Measurements from ENCODE around the gene RAB4B.
A peak's percentile ranks its signal among the peaks of the same experiment; 100 is the strongest.
"Not testable (repeated sequence)": the region's sequence is repeated elsewhere in the genome, so short reads cannot be mapped to it uniquely, and the experiment has no call there.

Gene RAB4B

GRCh38 chr19:40778706-40779284 lies 748 bp downstream of the RAB4B start:
- Histone ChIP-seq H3K27me3 (replicated peaks; ENCODE audit: control insufficient read depth, insufficient read depth, low read length, poor library complexity, severe bottlenecking) (no peaks in the 10 kb centered on the region), H3K36me3 (ENCODE audit: control insufficient read depth, insufficient read depth, low read length) (no peaks in the 10 kb centered on the region), H3K4me1 (ENCODE audit: control insufficient read depth, insufficient read depth, low read length, poor library complexity, severe bottlenecking) (peaks cover 12% of the 10 kb centered on the region), H3K27ac (ENCODE audit: insufficient read depth, low read length, poor library complexity, severe bottlenecking) (peak overlapping the region; percentile 88), H3K9me3 (ENCODE audit: control insufficient read depth, low read length) (no peaks in the 10 kb centered on the region), H3K4me3 (ENCODE audit: insufficient read depth, low read depth, low read length, poor library complexity, severe bottlenecking) (peak overlapping the region; percentile 62)
- DNase-seq, result no peak

DNA sequence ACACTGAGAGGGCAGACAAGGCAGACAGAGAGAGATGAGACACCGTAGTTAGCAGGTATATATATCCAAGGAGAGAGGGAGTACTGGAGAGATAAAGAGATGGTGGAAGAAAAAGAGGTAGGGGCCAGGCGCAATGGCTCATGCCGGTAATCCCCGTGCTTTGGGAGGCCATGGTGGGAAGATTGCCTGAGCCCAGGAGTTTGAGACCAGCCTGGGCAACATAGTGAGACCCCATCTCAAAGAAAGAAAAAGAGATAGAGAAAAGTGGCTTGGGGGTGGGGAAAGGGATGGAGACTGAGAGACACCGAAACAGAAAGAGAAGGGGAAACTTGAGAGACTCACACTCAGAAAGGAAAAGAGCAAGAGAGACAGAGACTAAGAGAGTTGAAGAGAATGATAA lies 2.5 kb downstream of the RAB4B start:
- H3K4me3 ChIP-seq (ENCODE audit: insufficient read depth, low read depth, low read length, poor library complexity, severe bottlenecking), result no peak overlapping the region
- DNase-seq, result no peak
- no peaks in the 10 kb centered on the region for H3K36me3 ChIP-seq (ENCODE audit: control insufficient read depth, insufficient read depth, low read length)
- H3K27ac ChIP-seq (ENCODE audit: insufficient read depth, low read length, poor library complexity, severe bottlenecking), result no peak overlapping the region
- H3K9me3 ChIP-seq (ENCODE audit: control insufficient read depth, low read length), result no peaks in the 10 kb centered on the region
- no peaks in the 10 kb centered on the region for H3K27me3 ChIP-seq (replicated peaks; ENCODE audit: control insufficient read depth, insufficient read depth, low read length, poor library complexity, severe bottlenecking)
- peaks cover 12% of the 10 kb centered on the region for H3K4me1 ChIP-seq (ENCODE audit: control insufficient read depth, insufficient read depth, low read length, poor library complexity, severe bottlenecking)

GRCh38 chr19:40781140-40781539 lies 3.1 kb downstream of the RAB4B start:
- no peak overlapping the region for H3K27ac ChIP-seq (ENCODE audit: insufficient read depth, low read length, poor library complexity, severe bottlenecking)
- no peaks in the 10 kb centered on the region for H3K36me3 ChIP-seq (ENCODE audit: control insufficient read depth, insufficient read depth, low read length)
- peaks cover 12% of the 10 kb centered on the region for H3K4me1 ChIP-seq (ENCODE audit: control insufficient read depth, insufficient read depth, low read length, poor library complexity, severe bottlenecking)
- H3K27me3 ChIP-seq (replicated peaks; ENCODE audit: control insufficient read depth, insufficient read depth, low read length, poor library complexity, severe bottlenecking), result no peaks in the 10 kb centered on the region
- H3K9me3 ChIP-seq (ENCODE audit: control insufficient read depth, low read length), result no peaks in the 10 kb centered on the region
- DNase-seq, result no peak
- H3K4me3 ChIP-seq (ENCODE audit: insufficient read depth, low read depth, low read length, poor library complexity, severe bottlenecking), result no peak overlapping the region

DNA sequence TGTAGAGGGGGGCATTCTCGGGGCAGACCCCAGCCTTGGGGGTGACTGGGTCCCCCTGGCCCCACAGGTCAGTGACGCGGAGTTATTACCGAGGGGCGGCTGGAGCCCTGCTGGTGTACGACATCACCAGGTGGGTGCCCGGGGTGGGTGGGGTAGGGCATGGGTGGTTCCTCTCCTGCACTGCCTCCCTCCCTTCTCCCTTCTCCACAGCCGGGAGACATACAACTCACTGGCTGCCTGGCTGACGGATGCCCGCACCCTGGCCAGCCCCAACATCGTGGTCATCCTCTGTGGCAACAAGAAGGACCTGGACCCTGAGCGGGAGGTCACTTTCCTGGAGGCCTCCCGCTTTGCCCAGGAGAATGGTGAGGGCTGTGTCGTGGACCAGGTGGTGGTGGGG lies 5.7 kb downstream of the RAB4B start:
- H3K36me3 ChIP-seq (ENCODE audit: control insufficient read depth, insufficient read depth, low read length), result peaks cover 5% of the 10 kb centered on the region

DNA sequence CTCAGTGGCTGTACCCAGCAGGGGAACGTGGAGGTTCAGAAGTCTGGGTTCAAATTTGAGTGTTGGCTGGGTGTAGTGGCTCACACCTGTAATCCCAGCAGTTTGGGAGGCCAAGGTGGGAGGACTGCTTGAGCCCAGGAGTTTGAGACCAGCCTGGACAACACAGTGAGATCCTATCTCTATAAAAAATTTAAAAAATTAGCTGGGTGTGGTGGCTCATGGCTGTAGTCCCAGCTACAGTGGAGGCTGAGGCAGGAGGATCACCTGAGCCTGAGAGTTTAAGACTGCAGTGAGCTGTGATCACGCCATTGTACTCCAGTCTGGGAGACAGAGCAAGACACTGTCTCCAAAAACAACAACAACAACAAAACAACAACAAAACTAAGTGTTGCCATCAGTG lies 6.1 kb downstream of the RAB4B start:
- not testable (repeated sequence) for H3K4me3 ChIP-seq (ENCODE audit: insufficient read depth, low read depth, low read length, poor library complexity, severe bottlenecking); H3K4me1 ChIP-seq (ENCODE audit: control insufficient read depth, insufficient read depth, low read length, poor library complexity, severe bottlenecking); DNase-seq; H3K27me3 ChIP-seq (replicated peaks; ENCODE audit: control insufficient read depth, insufficient read depth, low read length, poor library complexity, severe bottlenecking); H3K9me3 ChIP-seq (ENCODE audit: control insufficient read depth, low read length); H3K27ac ChIP-seq (ENCODE audit: insufficient read depth, low read length, poor library complexity, severe bottlenecking); H3K36me3 ChIP-seq (ENCODE audit: control insufficient read depth, insufficient read depth, low read length)

More for the DNA sequence above, 5.7 kb downstream of the RAB4B start:
- H3K4me3 ChIP-seq (ENCODE audit: insufficient read depth, low read depth, low read length, poor library complexity, severe bottlenecking), result no peak overlapping the region
- H3K9me3 ChIP-seq (ENCODE audit: control insufficient read depth, low read length), result no peaks in the 10 kb centered on the region
- H3K4me1 ChIP-seq (ENCODE audit: control insufficient read depth, insufficient read depth, low read length, poor library complexity, severe bottlenecking), result peaks cover 5% of the 10 kb centered on the region
- no peak for DNase-seq
- H3K27me3 ChIP-seq (replicated peaks; ENCODE audit: control insufficient read depth, insufficient read depth, low read length, poor library complexity, severe bottlenecking), result no peaks in the 10 kb centered on the region
- no peak overlapping the region for H3K27ac ChIP-seq (ENCODE audit: insufficient read depth, low read length, poor library complexity, severe bottlenecking)

GRCh38 chr19:40785526-40785925 lies 7.5 kb downstream of the RAB4B start:
- DNase-seq, result no peak
- H3K27ac ChIP-seq (ENCODE audit: insufficient read depth, low read length, poor library complexity, severe bottlenecking), result no peak overlapping the region
- no peaks in the 10 kb centered on the region for H3K27me3 ChIP-seq (replicated peaks; ENCODE audit: control insufficient read depth, insufficient read depth, low read length, poor library complexity, severe bottlenecking)
- H3K9me3 ChIP-seq (ENCODE audit: control insufficient read depth, low read length), result no peaks in the 10 kb centered on the region
- no peaks in the 10 kb centered on the region for H3K4me1 ChIP-seq (ENCODE audit: control insufficient read depth, insufficient read depth, low read length, poor library complexity, severe bottlenecking)
- peaks cover 11% of the 10 kb centered on the region for H3K36me3 ChIP-seq (ENCODE audit: control insufficient read depth, insufficient read depth, low read length)
- H3K4me3 ChIP-seq (ENCODE audit: insufficient read depth, low read depth, low read length, poor library complexity, severe bottlenecking), result no peak overlapping the region

GRCh38 chr19:40786060-40787037 lies 8.3 kb downstream of the RAB4B start:
- H3K4me3 ChIP-seq (ENCODE audit: insufficient read depth, low read depth, low read length, poor library complexity, severe bottlenecking), result no peak overlapping the region
- H3K27me3 ChIP-seq (replicated peaks; ENCODE audit: control insufficient read depth, insufficient read depth, low read length, poor library complexity, severe bottlenecking), result no peaks in the 10 kb centered on the region

DNA sequence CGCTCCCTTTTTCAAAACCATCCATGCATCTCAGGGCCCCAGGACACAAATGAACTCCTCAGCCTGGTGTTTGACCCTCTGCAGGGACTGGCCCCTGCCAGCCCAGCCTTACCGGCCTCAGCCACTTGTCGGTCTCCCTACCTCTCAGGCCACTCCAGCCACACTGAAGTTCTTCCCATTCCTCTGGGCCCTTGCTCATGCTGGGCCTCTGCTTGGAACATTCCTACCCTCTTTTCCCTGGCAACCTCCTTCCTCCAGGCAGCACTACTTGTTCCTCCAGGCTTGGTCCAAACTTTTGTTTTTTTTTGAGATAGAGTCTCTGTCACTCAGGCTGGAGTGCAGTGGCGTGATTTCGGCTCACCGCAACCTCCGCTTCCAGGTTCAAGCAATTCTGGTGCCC lies 13.3 kb downstream of the RAB4B start:
- Histone ChIP-seq H3K4me1 (ENCODE audit: control insufficient read depth, insufficient read depth, low read length, poor library complexity, severe bottlenecking) (no peaks in the 10 kb centered on the region), H3K9me3 (ENCODE audit: control insufficient read depth, low read length) (no peaks in the 10 kb centered on the region), H3K36me3 (ENCODE audit: control insufficient read depth, insufficient read depth, low read length) (peaks cover 11% of the 10 kb centered on the region), H3K4me3 (ENCODE audit: insufficient read depth, low read depth, low read length, poor library complexity, severe bottlenecking) (no peak overlapping the region), H3K27me3 (replicated peaks; ENCODE audit: control insufficient read depth, insufficient read depth, low read length, poor library complexity, severe bottlenecking) (no peaks in the 10 kb centered on the region), H3K27ac (ENCODE audit: insufficient read depth, low read length, poor library complexity, severe bottlenecking) (no peak overlapping the region)
- DNase-seq, result no peak

More at GRCh38 chr19:40786060-40787037, 8.3 kb downstream of the RAB4B start:
- Histone ChIP-seq H3K4me1 (ENCODE audit: control insufficient read depth, insufficient read depth, low read length, poor library complexity, severe bottlenecking) (no peaks in the 10 kb centered on the region), H3K36me3 (ENCODE audit: control insufficient read depth, insufficient read depth, low read length) (peaks cover 11% of the 10 kb centered on the region), H3K9me3 (ENCODE audit: control insufficient read depth, low read length) (no peaks in the 10 kb centered on the region), H3K27ac (ENCODE audit: insufficient read depth, low read length, poor library complexity, severe bottlenecking) (no peak overlapping the region)
- DNase-seq, result no peak

DNA sequence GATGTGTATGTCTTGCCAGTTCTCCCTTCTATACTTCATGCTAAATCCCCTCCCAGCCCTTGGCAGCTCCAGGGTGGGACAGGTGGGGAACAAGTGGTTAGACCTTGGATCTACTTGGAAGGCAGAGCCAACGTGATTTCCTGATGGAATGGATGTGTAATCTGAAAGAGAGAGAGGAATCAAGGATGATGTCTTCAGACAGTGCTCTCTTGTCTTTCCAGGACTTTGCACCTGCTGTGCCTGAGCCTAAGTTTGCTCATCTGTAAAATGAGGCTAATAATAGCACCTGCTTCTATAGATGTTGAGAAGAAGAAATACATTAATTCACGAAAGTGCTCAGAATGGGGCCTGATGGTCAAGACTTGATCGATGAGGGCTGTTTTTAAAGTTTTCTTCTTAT lies 13.9 kb downstream of the RAB4B start:
- H3K4me3 ChIP-seq (ENCODE audit: insufficient read depth, low read depth, low read length, poor library complexity, severe bottlenecking), result no peak overlapping the region
- peaks cover 6% of the 10 kb centered on the region for H3K36me3 ChIP-seq (ENCODE audit: control insufficient read depth, insufficient read depth, low read length)
- peak overlapping the region; percentile 18 for H3K27ac ChIP-seq (ENCODE audit: insufficient read depth, low read length, poor library complexity, severe bottlenecking)
- H3K4me1 ChIP-seq (ENCODE audit: control insufficient read depth, insufficient read depth, low read length, poor library complexity, severe bottlenecking), result no peaks in the 10 kb centered on the region
- no peak for DNase-seq
- H3K27me3 ChIP-seq (replicated peaks; ENCODE audit: control insufficient read depth, insufficient read depth, low read length, poor library complexity, severe bottlenecking), result no peaks in the 10 kb centered on the region
- H3K9me3 ChIP-seq (ENCODE audit: control insufficient read depth, low read length), result no peaks in the 10 kb centered on the region
